Esophagus mucosa (tissue), 1 donor: ENCODE results near the gene DHRSX. TPM values are rescaled to one million over a fixed set of nuclear protein-coding genes. Genes with fewer than 3 reads are reported as not detected.

Source experiments
- ATAC-seq: fragments of 200-7000 bp; cut with Tn5 transposase; one replicate; pipeline ENCODE4 v1.9.1; 2020
- total RNA-seq: library from RNA; stranded (reverse); gene quantifications from one replicate; pipeline ENCODE4 v1.2.4, GENCODE V29; 2023
- donor health status: DM: yes; HTN: yes; CAD: no.

DHRSX gene
- total RNA-seq, 1 donor from 2014 or later, result 9.7 TPM

DNA sequence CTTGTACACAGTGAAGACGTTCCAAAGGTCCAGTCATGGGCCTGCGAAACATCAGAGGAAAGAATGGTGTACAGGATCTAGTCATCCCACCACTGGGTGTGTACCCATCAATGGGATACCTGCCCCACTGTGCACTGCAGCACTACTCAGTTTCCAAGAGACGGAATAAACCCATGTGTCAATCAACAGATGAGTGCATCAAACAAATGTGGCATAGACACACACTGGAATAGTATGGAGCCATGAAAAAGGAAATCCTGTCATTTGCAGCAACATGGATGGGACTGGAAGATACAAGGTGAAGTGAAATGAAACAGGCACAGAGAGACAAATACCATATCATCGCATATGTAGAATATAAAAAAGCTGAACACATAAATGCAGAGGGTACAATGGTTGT lies 48.0 kb downstream of the DHRSX start:
- no peak for ATAC-seq

DNA sequence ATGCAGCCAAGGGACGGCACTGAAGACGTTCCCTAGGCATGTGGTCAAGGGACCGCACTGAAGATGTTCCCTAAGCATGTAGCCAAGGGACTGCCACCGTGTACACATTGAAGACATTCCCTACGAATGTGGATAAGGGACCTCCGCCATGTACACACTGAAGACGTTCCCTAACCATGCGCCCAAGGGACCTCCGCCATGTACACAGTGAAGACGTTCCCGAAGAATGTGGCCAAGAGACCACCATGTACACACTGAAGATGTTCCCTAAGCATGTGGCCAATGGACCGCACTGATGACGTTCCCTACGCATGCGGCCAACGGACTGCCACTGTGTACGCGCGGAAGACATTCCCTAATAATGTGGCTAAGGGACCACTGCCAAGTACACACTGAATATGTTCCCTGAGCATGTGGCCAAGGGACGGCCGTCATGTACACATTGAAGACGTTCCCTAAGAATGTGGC lies 48.4 kb downstream of the DHRSX start:
- no peak for ATAC-seq

DNA sequence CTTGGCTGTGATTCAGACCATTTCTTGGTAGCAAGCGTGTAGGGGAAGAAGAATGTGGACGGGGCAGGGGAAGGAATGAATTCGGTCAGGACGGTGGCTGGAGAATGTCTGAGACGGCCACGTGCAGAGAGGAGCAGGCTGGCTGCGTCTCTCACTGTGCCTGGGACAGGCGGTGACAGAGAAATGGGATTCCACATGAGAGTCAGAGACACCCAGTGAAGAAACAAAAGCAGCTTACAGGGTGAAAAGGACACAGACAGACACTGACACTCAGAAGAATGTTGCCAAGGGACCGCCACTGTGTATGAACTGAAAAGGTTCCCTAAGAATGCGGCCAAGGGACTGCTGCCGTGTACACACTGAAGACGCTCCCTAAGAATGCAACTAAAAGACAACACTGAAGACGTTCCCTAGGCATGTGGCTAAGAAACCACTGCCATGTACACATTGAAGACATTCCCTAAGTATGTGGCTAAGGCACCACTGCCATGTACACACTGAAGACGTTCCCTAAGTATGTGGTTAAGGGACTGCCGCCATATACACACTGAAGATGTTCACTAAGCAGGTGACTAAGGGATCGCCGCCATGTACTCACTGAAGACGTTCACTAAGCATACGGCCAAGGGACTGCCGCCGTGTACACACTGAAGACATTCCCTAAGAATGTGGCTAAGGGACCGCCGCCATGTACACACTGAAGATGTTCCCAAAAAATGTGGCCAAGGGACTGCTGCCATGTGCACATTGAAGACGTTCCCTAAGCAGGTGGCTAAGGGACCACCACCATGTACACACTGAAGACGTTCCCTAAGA lies 49.1 kb downstream of the DHRSX start:
- ATAC-seq, result no peak

DNA sequence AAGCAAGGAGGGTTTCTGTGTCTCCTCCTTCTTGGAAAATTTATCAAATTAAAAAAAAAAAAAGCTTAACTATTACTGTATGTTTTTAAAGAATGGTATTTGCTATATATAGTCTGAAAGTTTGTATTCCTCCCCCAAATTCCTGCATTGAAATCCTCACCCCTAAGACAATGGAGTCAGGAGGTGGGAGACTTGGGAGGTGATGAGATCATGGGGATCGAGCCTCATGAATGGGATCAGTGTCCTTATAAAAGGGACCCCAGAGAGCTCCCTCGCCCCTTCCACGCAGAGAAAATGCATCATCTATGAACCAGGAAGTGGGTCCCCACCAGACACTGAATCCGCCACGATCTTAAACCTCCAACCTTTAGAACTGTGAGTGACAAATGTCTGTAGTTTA lies 50.1 kb downstream of the DHRSX start:
- ATAC-seq, result no peak

DNA sequence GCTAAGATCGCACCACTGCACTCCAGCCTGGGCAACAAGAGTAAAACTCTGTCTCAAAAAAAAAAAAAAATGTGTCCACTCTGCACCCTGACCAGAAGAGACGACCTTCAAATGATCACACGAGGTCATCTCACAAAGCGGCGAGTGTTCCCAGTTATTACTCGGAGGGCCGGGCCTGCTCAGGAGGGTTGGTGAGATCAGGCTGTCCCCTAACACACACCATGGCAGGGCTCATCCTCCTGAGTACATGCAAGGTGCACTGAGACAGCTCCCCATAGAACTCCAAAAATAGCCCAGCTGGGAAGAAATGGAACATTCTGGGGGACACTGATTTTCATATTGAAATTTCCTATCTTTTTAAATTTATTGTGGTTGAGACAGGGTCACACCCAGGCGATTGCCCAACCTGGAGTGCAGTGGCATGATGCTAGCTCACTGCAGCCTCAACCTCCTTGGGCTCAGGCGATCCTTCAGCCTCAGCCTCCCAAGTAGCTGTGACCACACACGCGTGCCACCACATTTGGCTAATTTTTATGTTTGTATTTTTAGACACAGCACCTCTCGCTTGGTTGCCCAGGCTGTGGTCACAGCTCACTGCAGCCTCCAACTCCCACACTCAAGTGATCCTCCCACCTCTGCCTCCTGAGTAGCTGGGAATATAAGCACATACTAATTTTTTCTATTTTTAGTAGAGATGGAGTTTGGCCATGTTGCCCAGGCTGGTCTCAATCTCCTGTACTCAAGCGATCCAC lies 51.5 kb downstream of the DHRSX start:
- ATAC-seq, result no peak

DNA sequence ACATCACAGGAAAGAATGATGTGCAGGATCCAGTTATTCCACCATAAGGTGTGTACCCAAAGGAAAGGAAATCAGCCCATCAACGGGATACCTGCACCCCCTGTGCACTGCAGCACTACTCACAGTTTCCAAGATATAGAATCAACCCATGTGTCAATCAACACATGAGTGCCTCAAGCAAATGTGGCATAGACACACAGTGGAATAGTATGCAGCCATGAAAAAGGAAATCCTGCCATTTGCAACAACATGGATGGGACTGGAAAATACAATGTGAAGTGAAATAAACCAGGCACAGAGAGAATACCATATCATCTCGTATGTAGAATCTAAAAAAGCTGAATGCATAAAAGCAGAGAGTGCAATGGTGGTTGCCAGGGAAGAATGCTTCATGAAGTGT lies 53.3 kb downstream of the DHRSX start:
- no peak for ATAC-seq

DNA sequence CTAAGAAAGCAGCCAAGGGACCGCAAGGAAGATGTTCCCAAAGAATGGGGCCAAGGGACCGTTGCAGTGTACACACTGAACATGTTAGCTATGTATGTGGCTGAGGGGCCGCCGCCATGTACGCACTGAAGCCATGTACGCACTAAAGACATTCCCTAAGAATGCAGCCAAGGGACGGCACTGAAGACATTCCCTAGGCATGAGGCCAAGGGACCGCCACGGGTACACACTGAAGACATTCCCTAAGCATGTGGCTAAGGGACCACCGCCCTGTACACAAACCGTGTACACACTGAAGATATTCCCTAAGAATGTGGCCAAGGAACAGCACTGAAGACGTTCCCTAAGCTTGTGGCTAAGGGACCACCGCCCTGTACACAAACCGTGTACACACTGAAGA lies 54.0 kb downstream of the DHRSX start:
- ATAC-seq, result no peak

DNA sequence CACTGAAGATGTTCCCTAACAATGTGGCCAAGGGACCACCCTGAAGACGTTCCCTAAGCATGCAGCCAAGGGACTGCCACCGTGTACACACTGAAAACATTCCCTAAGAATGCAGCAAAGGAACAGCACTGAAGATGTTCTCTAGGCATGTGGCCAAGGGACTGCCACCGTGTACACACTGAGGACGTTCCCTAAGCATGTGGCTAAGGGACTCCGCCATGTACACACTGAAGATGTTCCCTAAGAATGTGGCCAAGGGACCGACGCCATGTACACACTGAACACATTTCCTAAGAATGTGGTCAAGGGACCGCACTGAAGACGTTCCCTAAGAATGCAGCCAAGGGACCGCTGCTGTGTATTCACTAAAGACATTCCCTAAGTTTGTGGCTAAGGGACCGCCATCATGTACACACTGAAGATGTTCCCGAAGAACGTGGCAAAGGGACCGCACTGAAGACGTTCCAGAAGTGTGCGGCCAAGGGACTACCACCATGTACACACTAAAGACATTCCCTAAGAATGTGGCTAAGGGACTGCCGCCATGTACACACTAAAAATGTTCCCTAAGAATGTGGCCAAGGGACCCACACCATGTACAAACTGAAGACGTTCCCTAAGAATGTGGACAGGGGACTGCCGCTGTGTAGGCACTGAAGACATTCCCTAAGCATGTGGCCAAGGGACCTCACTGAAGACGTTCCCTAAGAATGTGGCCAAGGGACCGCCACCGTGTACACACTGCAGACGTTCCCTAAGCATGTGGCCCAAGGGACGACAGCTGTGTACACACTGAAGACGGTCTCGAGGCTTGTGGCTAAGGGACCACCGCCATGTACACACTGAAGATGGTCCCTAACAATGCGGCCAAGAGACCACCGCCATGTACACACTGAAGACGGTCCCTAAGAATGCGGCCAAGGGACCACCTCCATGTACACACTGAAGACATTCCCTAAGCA lies 54.8 kb downstream of the DHRSX start:
- ATAC-seq, result no peak

DNA sequence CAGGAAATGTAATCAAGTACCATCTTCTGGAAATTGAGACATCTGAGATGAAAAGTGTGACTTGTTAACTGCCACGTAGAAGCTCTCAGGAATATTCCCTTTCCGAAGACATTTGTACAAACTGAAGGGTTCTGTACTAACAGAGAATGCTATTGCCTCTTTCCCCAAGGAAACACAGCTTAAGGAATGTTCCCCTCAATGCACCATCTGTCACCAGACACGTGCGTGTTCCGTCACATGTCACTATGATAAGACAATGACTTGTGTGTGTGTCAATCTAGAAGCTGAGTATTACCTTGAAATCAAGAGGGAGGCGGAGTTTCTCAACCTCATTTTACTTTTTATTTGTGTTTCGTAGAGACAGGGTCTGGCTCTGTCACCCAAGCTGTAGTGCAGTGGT lies 58.1 kb downstream of the DHRSX start:
- no peak for ATAC-seq

DNA sequence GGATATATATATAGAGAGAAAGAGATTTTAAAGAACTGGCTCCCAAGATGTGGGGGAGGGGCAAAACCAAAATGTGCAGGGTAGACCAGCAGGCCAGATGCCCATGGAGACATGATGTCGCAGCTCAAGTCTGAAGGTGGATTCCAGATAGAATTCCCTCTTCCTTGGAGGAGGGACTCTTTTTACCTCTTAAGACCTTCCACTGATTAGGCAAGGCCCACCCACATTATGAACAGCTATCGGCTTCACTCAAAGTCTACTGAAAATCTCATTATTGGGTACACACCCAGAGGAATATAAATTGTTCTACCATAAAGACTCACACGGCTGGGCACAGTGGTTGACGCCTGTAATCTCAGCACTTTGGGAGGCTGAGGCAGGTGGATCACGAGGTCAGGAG lies 59.3 kb downstream of the DHRSX start:
- ATAC-seq, result no peak

DNA sequence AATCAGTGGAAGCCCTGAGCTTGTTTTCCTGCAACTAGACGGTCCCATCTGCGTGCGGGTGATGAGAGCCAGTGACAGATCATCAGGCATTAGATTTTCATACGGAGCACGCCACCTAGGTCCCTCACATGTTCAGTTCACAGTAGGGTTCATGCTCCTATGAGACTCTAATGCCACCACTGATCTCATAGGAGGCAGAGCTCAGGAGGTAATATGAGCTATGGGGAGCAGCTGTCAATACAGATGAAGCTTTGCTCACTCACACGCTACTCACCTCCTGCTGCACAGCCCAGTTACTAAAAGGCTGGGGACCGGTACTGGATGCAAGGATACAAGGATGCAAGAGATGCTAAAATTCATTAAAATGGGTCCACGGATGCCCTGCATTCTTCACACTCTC lies 61.2 kb downstream of the DHRSX start:
- no peak for ATAC-seq

DNA sequence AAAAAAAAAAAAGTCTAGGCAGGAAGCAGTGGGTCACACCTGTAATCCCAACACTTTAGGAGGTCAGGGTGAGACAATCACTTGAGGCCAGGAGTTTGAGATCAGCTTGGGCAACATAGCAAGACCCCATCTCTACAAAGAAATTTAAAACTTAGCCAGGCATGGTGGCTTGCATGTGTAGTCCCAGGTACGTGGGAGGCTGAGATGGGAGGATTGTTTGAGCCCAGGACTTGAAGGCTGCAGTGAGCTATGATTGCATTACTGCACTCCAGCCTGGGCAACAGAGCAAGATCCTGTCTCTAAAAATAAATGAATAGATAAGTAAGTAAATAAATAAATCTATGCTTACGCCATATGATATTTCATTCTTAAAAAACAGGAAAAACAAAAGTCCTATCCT lies 65.3 kb downstream of the DHRSX start:
- ATAC-seq, result no peak

DNA sequence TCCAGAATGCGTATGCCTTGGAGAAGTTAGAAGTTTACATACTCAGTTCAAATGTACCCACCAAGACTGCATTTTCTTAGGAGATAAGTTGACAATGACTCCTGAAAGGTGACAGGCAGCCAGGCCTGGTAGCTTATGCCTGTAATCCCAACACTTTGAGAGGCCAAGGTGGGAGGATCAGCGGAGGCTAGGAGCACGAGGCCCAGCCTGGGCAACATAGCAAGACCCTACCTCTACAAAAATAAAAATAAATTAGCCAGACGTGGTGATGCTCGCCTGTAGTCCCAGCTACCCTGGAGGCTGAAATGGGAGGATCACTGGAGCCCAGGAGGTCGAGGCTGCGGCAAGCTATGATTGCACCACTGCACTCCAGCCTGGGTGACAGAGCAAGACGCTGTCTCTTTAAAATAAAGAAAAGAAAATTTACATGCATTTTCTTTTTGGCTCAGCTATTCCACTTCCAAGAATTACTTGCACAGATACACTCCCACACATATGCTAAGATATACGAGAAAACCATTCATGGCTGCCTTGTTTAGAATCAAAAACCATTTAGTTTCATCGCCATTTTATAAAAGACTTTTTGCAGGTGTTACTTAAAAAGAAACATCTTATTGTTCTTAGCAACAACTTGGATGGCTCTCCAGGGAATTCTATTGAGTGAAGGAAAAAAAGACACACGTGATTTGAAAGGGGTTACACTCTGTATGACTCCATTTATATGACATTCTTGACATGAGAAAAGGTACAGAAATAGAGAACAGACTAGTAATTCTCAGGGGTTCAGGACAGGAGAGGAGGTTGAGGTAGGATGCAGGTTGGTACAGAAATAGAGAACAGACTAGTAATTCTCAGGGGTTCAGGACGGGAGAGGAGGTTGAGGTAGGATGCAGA lies 66.3 kb downstream of the DHRSX start:
- ATAC-seq, result no peak

DNA sequence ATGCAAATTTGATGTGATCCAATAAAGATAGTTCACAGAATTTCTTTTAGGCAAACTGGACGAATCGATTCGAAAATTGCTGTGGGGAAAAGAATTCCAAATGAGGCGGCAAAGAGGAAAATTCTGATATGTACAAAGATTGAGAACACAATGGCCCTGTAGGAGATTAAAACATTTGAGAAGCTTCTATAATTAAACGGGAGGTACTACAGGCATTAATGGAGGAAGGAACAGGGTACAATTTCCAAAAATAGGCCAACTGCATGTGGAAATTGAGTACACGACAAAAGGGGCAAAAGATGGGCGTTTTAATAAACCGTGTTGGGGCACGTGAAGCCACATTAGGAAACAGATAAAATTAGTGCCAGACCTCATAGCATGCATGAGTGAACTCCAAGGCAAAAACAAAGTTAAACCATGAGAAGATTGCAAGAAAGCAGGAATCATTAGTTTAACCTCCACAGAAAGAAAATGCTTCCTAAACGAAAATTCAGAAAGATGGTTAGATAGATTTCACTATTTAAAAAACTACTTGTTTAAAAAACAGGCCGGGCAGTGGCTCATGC lies 68.4 kb downstream of the DHRSX start:
- no peak for ATAC-seq

DNA sequence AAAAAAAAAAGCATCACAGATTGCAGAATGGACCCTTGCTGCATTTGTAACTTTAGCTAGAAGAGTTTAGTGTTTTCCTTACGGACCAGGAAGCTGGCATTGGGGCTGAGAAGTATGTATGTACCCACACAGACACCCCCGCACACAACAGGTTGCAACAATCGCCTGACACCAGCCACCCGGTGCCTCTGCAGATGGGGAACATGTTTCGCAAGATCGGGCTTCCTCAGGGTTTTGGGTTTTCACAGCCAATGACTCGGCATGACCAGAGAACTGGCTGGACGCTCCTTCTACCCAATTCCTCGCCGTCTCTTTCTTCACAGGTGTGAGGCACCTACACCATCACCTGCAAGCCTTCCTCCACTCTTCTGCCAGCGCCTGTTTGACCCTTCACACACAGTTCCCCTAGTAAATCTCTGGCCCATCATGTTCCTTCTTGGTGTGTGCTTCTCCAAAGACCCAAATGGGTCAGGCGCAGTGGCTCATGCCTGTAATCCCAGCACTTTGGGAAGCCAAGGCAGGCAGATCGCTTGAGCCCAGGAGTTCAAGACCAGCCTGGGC lies 70.4 kb downstream of the DHRSX start:
- ATAC-seq, result no peak

DNA sequence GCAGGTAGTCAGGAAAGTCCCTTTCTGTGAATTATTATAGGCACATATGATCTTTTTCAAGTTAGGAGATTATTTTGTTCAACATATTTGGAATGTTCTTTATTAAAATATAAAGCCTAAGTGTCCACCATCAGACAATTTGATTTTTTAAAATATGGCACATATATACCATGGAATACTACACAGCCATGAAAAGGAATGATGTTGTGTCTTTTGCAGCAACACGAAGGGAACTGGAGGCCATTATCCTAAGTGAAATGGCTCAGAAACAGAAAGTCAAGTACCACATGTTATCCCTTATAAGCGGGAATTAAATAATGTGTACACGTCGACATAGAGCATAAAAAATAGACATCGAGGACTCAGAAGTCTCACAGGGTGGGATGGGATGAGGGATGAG lies 73.0 kb downstream of the DHRSX start:
- no peak for ATAC-seq

DNA sequence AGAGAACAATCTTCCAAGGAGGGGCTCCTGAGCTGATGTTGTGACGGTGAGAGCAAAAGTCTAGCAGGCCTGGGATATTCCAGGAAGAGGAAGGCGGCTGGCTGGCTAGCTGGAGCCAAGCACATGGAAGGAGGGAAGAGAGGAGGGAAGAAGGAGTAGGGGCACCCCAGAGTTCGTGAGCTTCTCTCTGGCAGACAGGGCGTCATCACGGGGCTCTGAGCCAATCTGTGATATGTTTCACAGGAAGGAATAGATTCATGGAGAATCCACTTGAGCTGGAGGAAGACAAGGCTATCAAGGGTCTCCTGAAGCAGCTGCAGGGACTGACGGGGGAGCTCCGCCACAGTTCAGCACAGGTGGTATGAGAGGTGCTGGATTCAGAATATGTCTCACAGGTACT lies 73.6 kb downstream of the DHRSX start:
- no peak for ATAC-seq

DNA sequence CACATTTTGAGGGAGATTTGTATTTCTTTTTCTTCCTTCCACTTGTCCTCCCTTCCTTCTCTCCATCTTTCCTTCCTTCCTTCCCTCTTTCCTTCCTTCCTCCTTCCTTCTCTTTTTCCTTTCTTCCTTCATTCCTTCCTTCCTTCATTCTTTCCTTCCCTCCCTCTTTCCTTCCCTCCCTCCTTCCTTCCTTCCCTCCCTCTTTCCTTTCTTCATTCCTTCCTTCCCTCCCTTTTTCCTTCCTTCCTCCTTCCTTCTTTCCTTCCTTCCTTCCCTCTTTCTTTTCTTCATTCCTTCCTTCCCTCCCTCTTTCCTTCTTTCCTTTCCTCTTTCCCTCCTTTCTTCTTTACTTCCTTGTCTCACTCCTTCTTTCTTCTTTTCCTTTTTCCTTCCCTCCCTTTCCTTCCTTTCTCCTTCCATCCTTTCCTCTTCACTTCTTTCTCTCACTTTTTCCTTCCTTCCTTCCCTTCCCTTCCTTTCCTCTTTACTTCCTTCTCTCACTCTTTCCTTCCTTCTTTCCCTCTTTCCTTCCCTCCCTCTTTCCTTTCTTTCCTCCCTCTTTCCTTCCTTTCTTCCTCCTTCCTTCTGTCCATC lies 74.4 kb downstream of the DHRSX start:
- no peak for ATAC-seq

DNA sequence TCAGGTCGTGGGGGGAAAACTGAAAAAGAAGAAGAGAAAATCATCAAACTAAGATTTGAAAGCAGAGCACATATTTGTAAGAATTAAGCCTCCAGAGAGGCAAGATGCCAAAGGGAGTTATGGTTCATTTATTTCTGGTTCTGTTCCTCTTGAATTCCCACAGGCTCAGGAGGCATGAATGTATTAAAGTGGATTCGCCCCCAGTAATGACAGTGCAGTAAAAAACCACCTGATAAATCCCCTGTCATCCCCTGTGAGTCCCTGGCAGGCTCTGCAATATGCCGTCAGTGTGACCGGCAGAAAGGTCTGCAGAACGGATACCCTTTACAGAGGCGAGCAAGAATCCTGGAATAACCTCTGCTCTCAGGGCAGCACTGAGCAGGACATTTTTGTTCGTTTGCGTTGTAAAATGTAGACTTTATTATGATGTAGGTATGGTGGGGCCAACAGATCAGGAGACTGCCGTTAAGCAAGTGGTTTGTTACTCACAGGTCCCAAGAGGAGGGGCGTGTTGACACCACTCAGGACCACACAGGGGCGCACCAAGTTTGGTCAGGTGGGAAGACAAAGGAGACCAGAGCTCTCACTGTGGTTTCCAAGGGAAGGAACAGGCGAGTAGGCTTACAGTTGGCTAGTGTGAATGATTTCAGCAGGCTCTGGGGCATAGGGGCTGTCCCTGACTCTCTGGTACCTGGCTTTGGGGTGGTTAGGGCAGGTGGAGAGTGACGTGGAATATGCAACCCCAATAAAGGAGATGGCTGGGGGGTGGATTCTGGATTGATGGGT lies 75.3 kb downstream of the DHRSX start:
- ATAC-seq, result no peak

DNA sequence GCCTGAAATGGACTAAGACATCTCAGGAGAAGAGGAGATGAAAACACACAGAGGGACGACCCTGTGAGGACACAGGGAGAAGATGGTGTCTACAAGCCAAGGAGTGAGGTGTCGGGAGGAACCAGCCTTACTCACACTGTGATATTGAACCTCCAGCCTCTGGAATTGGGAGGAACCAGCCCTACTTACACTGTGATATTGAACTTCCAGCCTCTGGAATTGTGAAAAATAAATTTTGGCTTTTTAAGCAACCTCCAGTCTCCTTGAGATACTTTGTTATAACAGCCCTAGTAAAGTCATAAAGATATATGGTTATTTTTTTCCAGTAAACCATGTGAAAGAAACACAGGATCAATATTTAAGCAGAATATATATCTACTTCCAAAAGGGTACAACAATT lies 76.5 kb downstream of the DHRSX start:
- no peak for ATAC-seq
